ENCODE results near the gene GCN1. TPM values are rescaled to one million over a fixed set of nuclear protein-coding genes. Genes with fewer than 3 reads are reported as not detected.

GCN1 gene
- total and polyA plus RNA-seq, 2 of the 8 experiments (the other 6 are each of a cell fraction or from before 2014, with no cell fraction given): 61.4 to 133 TPM

DNA sequence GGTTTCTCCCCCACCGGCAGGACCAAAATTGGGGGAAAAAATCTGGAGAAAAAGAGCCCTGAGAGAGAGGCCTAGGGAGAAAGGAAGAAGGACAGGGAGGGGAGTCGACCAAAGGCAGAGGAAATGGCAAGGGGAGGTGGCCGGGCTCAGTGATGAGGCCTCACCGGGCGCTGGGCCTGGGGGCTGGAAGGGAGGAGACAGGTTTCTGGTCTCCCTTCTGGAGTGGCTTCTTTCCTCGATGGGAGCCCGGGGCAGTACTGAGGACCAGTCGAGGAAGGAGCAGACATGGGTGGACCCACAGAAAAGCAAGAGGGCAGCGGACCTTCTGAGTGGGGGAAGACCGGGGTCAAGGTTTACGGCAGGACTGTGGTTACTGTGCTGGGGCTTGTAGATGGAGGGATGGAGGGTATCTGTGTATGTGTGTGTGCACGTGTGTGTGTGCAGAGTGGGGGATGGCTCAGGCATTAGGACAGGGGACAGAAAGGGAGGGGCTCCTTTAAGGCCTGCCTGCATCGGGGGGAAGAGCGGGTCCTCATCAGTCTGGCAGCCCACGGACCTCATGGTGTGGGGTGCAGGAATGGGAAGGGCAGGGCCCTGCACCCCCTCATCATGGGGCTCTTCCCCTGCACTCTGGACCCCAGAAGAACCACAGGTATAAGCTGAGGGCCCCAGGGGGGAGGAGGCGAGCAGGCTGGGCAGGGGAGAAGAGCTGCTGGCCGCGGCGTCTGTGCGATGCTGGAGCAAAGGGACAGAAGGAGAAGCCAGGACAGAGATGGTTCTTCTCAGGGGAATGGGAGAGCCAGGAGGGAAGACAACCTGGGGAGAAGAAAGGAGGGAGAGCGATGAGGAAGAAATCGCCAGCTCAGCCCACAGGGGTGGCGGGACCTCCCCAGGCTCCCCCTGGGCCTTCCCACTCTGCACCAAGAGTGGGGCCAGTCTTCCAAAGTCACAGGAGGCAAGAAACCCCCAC is 21.5 kb upstream of the GCN1 start:
- H2AK5ac ChIP-seq (ENCODE audit: low read depth, low read length): no peak overlapping the region
- H2BK15ac ChIP-seq (ENCODE audit: low read length): no peak overlapping the region
- H2BK120ac ChIP-seq (replicated peaks; ENCODE audit: low read depth, low read length): no peak overlapping the region
- no peaks in the 10 kb centered on the region for H3K4me1 ChIP-seq (replicated peaks in 1 of 4; ENCODE audit: control insufficient read depth in 3 of 4, insufficient read depth in 4 of 4, low read length in 3 of 4)
- H3K27me3 ChIP-seq (replicated peaks in 1 of 4; ENCODE audit: control insufficient read depth in 3 of 4, extremely low read depth in 1 of 4, insufficient read depth in 3 of 4, low read length in 3 of 4): no peaks in the 10 kb centered on the region
- H4K5ac ChIP-seq (ENCODE audit: insufficient read length, low read depth, low read length): no peak overlapping the region
- no peak overlapping the region for H2BK12ac ChIP-seq (ENCODE audit: low read depth, low read length)
- H4K8ac ChIP-seq (ENCODE audit: extremely low read depth, insufficient read depth, low read length): peak overlapping the region; percentile 59; the same call in 1 of the 2 replicates
- H2BK5ac ChIP-seq (ENCODE audit: low read depth, low read length): no peak overlapping the region; the same call in 1 of the 2 replicates
- no peak for FAIRE-seq
- H3K4me2 ChIP-seq (ENCODE audit: insufficient read depth in 1 of 2, low read depth in 2 of 2, low read length in 2 of 2): no peak overlapping the region
- H3K23ac ChIP-seq (ENCODE audit: insufficient read length): no peak overlapping the region
- H2BK20ac ChIP-seq (ENCODE audit: low read length): no peak overlapping the region
- no peak overlapping the region for H3K9ac ChIP-seq (replicated peaks in 1 of 4; ENCODE audit: extremely low read depth in 1 of 4, low read depth in 3 of 4, low read length in 3 of 4)
- H3K79me1 ChIP-seq (ENCODE audit: low read depth, low read length): no peaks in the 10 kb centered on the region
- ChIA-PET POLR2A (ENCODE audit: partially characterized antibody) (interaction anchor here (2.1 to 88.3 kb wide), 4 partner anchors 9 to 51 kb away, joined by 4 to 4270 read pairs (median 689); partner anchors contain the start of genes GCN1, PXN, RNU4-1 and RNU4-2), CTCF (ENCODE audit: partially characterized antibody) (interaction anchor here (0.6 to 17.8 kb wide), 6 partner anchors 9 to 352 kb away, joined by 3 to 930 read pairs (median 4); partner anchors contain the start of gene PXN)
- H3K36me3 ChIP-seq (ENCODE audit: control insufficient read depth in 2 of 4, insufficient read depth in 4 of 4, low read length in 3 of 4): peaks cover 7 to 45% (median 26%) of the 10 kb centered on the region in 4 experiments; a peak in 7 of 8 replicates
- H3K18ac ChIP-seq (ENCODE audit: extremely low read depth, low read length): no peak overlapping the region
- H3K56ac ChIP-seq (replicated peaks; ENCODE audit: insufficient read length, low read depth, low read length): no peak overlapping the region
- 87% methylated on average over 21 of the region's 23 CpGs; no CpG with 5 or more reads in 1 of the 2 experiments for WGBS, 2 experiments (ENCODE audit: extremely low coverage in 1 of 2, insufficient coverage in 1 of 2, insufficient read length in 1 of 2, insufficient replicate concordance in 2 of 2, low coverage in 1 of 2, low lambda C conversion rate in 2 of 2, missing lambda C conversion rate in 1 of 2)
- no peaks in the 10 kb centered on the region for H3K79me2 ChIP-seq (ENCODE audit: control insufficient read depth in 1 of 2, insufficient read depth in 2 of 2, low read length in 2 of 2)
- no peak overlapping the region for H3K14ac ChIP-seq (ENCODE audit: insufficient read length)
- no peak overlapping the region for H2AFZ ChIP-seq (ENCODE audit: low read length)
- H3K27ac ChIP-seq (ENCODE audit: low read depth, low read length): no peak overlapping the region
- DNase-seq (ENCODE audit: low read depth in 1 of 2, low spot score in 2 of 2): no peak
- no peak overlapping the region for H3K4me3 ChIP-seq (ENCODE audit: extremely low read depth in 1 of 4, insufficient read depth in 2 of 4, low read depth in 3 of 4, low read length in 4 of 4)
- H4K20me1 ChIP-seq (replicated peaks in 1 of 2; ENCODE audit: control insufficient read depth in 1 of 2, insufficient read depth in 2 of 2, low read length in 2 of 2): peaks cover 4 to 13% of the 10 kb centered on the region in 2 experiments
- H3K4ac ChIP-seq (replicated peaks; ENCODE audit: insufficient read length, low read depth, low read length): no peak overlapping the region
- no peaks in the 10 kb centered on the region for H3K9me3 ChIP-seq (ENCODE audit: insufficient read depth in 2 of 2, low read depth in 1 of 2, low read length in 1 of 2)
- H3K23me2 ChIP-seq (ENCODE audit: low read depth, low read length): no peaks in the 10 kb centered on the region
- H4K91ac ChIP-seq (replicated peaks; ENCODE audit: insufficient read length, low read length): no peak overlapping the region

Measured in H1 (cell line).